OCI-LY1 (cell line): ENCODE data around the gene PITPNM1.

Source experiments
- H2AFZ ChIP-seq: fragments of 200-600 bp; sonication (generic), shearing (Covaris generic); 2 replicates; pipeline ENCODE4 v1.6.0; 2014; ENCODE audit warnings: antibody characterized with exemption, mild to moderate bottlenecking, low read length
- H3F3A ChIP-seq: fragments of 200-600 bp; sonication (generic), shearing (Covaris generic); 2 replicates; pipeline ENCODE4 v1.6.0; 2014; ENCODE audit warnings: mild to moderate bottlenecking, antibody characterized with exemption, low read length, moderate library complexity; ENCODE audit not compliant: insufficient read depth
- H3K27ac ChIP-seq: fragments of 200-600 bp; sonication (generic); 2 replicates; pipeline ENCODE4 v1.5.1; 2014; ENCODE audit warnings: low read length, mixed run types, mild to moderate bottlenecking, low read depth; ENCODE audit not compliant: poor library complexity, severe bottlenecking
- H3K27me3 ChIP-seq: fragments of 200-600 bp; sonication (generic); 2 replicates; pipeline ENCODE4 v1.6.0; 2014; ENCODE audit warnings: antibody characterized with exemption, mild to moderate bottlenecking, low read length, moderate library complexity; ENCODE audit not compliant: insufficient read depth
- H3K36me3 ChIP-seq: fragments of 200-600 bp; sonication (generic); 2 replicates; pipeline ENCODE4 v1.6.1; 2014; ENCODE audit warnings: mild to moderate bottlenecking, antibody characterized with exemption, low read length, moderate library complexity, mixed read lengths; ENCODE audit not compliant: insufficient read depth
- H3K4me1 ChIP-seq: fragments of 200-600 bp; sonication (generic); 2 replicates; pipeline ENCODE4 v1.5.1; 2014; ENCODE audit warnings: mild to moderate bottlenecking, low read length, moderate library complexity; ENCODE audit not compliant: insufficient read depth, severe bottlenecking
- H3K4me2 ChIP-seq: fragments of 200-600 bp; sonication (generic), shearing (Covaris generic); 2 replicates; pipeline ENCODE4 v1.6.1; 2014; ENCODE audit warnings: low read length
- H3K4me3 ChIP-seq: fragments of 200-600 bp; sonication (generic); 2 replicates; pipeline ENCODE4 v1.5.1; 2014; ENCODE audit warnings: low read length, low read depth, mild to moderate bottlenecking, mixed read lengths; ENCODE audit not compliant: poor library complexity, severe bottlenecking
- H3K79me2 ChIP-seq: fragments of 200-600 bp; shearing (Covaris generic); 2 replicates; pipeline ENCODE4 v1.6.1; 2016; ENCODE audit warnings: mixed run types, low read length, mixed read lengths; ENCODE audit not compliant: insufficient read depth
- H3K9ac ChIP-seq: fragments of 200-600 bp; sonication (generic), shearing (Covaris generic); 2 replicates; pipeline ENCODE4 v1.6.1; 2014; ENCODE audit warnings: mild to moderate bottlenecking, low read length, mixed read lengths
- H3K9me2 ChIP-seq: fragments of 200-600 bp; sonication (generic), shearing (Covaris generic); 2 replicates; pipeline ENCODE4 v1.6.1; 2014; ENCODE audit warnings: low read depth, mild to moderate bottlenecking, low read length, mixed read lengths
- H3K9me3 ChIP-seq: fragments of 200-600 bp; shearing (Covaris generic); 2 replicates; pipeline ENCODE4 v1.6.1; 2014; ENCODE audit warnings: low read length, mixed read lengths
- H4K20me1 ChIP-seq: fragments of 200-600 bp; sonication (generic), shearing (Covaris generic); 2 replicates; pipeline ENCODE4 v1.6.0; 2016; ENCODE audit warnings: mild to moderate bottlenecking, low read length; ENCODE audit not compliant: insufficient read depth
- EZH2 ChIP-seq: fragments of 200-600 bp; sonication (generic), shearing (Covaris generic); IDR thresholded peaks from 2 replicates; pipeline ENCODE4 v1.8.0; 2017; ENCODE audit warnings: borderline replicate concordance, mixed run types, mild to moderate bottlenecking, antibody characterized with exemption, low read length, moderate library complexity, mixed read lengths
- TF ChIP-seq, protein P1 (sequence below): fragments of 200-600 bp; sonication (generic), shearing (Covaris generic); IDR thresholded peaks from 2 replicates; pipeline ENCODE4 v1.5.1; 2017; ENCODE audit warnings: mild to moderate bottlenecking, antibody characterized with exemption, low read length, moderate library complexity, mixed read lengths

Gene PITPNM1

DNA sequence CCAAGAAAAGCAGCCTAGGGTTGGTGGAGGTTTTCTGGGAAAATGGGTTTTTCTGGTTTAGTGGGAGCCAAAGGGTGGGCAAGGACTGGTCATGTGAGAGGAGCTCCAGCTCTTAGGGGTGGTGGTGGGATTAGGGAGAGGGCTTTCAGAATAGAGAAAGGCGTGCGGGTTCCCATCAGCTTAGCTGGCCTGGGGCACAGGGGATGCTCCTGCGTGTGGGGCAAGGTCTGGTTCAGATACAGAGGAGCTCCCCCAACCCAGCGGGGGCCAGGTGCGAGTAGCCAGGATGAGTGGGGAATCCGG, 36.8 kb downstream of the PITPNM1 start:
- no peaks in the 10 kb centered on the region for H3K27me3 ChIP-seq
- H2AFZ ChIP-seq = no peak overlapping the region
- peak overlapping the region; percentile 77 for H3K4me2 ChIP-seq
- H3F3A ChIP-seq = peaks cover 8% of the 10 kb centered on the region; the same call in 1 of the 2 replicates
- H3K9me2 ChIP-seq = no peaks in the 10 kb centered on the region
- H3K9me3 ChIP-seq = no peaks in the 10 kb centered on the region
- H3K4me1 ChIP-seq = peaks cover 48% of the 10 kb centered on the region
- H3K4me3 ChIP-seq = peak overlapping the region; percentile 75
- TF ChIP-seq EZH2 = no peak
- TF ChIP-seq, protein P1, sequence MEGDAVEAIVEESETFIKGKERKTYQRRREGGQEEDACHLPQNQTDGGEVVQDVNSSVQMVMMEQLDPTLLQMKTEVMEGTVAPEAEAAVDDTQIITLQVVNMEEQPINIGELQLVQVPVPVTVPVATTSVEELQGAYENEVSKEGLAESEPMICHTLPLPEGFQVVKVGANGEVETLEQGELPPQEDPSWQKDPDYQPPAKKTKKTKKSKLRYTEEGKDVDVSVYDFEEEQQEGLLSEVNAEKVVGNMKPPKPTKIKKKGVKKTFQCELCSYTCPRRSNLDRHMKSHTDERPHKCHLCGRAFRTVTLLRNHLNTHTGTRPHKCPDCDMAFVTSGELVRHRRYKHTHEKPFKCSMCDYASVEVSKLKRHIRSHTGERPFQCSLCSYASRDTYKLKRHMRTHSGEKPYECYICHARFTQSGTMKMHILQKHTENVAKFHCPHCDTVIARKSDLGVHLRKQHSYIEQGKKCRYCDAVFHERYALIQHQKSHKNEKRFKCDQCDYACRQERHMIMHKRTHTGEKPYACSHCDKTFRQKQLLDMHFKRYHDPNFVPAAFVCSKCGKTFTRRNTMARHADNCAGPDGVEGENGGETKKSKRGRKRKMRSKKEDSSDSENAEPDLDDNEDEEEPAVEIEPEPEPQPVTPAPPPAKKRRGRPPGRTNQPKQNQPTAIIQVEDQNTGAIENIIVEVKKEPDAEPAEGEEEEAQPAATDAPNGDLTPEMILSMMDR = no peak
- no peaks in the 10 kb centered on the region for H4K20me1 ChIP-seq
- H3K36me3 ChIP-seq = peaks cover 7% of the 10 kb centered on the region; the same call in 1 of the 2 replicates
- peak overlapping the region; percentile 86 for H3K9ac ChIP-seq
- H3K79me2 ChIP-seq = peaks cover 3% of the 10 kb centered on the region; the same call in 1 of the 2 replicates
- peak overlapping the region; percentile 96 for H3K27ac ChIP-seq

DNA sequence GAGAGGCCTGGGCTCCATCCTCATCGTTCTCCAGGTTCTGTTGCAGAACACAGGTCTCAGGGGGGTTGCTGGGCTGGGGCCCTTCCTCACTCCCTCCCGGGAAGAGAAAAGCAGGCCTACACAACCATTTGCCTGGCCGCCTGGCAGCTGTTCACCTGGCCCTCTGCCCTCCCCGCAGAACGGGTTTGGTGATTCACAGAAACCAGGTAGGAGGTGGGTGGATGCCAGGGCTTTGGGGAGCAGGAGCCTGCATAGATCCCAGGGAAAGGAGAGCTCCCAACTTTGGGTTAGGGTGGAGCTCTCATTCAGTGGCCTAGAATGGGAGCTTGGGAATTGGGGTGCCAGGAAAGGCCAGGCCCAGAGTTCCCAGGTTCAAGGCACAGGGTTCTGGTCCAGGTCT, 37.1 kb downstream of the PITPNM1 start:
- no peaks in the 10 kb centered on the region for H4K20me1 ChIP-seq
- H3K4me1 ChIP-seq = peaks cover 48% of the 10 kb centered on the region
- no peaks in the 10 kb centered on the region for H3K9me3 ChIP-seq
- no peaks in the 10 kb centered on the region for H3K9me2 ChIP-seq
- H3K9ac ChIP-seq = peak overlapping the region; percentile 86
- no peaks in the 10 kb centered on the region for H3K27me3 ChIP-seq
- peaks cover 7% of the 10 kb centered on the region; the same call in 1 of the 2 replicates for H3K36me3 ChIP-seq
- no peak for TF ChIP-seq EZH2
- TF ChIP-seq, protein P1 = no peak
- peaks cover 3% of the 10 kb centered on the region; the same call in 1 of the 2 replicates for H3K79me2 ChIP-seq
- peak overlapping the region; percentile 75 for H3K4me3 ChIP-seq
- peaks cover 8% of the 10 kb centered on the region; the same call in 1 of the 2 replicates for H3F3A ChIP-seq
- peak overlapping the region; percentile 96 for H3K27ac ChIP-seq
- no peak overlapping the region for H2AFZ ChIP-seq
- H3K4me2 ChIP-seq = peak overlapping the region; percentile 77

DNA sequence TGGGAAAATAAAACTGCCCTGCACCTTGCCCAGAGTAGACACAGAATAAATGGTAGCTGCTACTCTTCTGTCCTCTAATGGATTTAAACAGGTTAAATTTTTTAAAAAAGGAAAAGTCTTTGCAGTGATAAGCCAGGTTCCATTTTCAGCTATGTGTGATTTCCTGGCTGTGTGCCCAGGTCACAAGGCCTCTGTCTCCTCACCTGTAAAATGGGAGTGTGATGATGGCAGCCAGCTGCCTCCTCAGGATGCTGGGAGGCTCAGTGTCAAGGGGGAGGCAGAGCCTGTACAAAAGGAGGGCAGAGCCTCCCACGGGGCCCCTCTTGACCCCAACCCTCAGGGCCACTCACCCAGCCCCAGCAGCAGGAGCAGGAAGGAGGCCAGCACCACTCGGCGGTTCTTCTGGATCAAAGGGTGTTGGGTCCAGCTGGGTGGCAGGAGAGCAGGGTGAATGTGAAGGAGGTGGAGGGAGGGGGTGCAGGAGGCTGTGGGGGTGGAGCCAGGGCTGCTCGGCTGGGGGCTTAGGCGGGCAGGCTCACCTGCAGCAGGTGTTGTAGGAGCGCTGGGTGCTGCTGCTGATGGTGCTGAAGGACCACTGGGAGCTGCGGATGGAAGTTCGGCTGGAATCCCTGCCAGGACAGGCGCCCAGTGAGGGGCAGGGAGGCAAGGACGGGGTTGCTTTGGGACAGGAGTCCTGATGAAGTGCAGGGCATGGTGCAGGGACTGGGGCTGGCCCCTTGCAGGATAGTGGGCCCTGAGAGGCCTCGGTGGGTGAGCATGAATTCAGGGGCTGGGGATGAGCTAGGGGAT, 38.0 kb downstream of the PITPNM1 start:
- Histone ChIP-seq H3K4me2 (peak overlapping the region; percentile 77), H4K20me1 (no peaks in the 10 kb centered on the region), H3K4me1 (peaks cover 48% of the 10 kb centered on the region), H2AFZ (no peak overlapping the region), H3K79me2 (peaks cover 3% of the 10 kb centered on the region; the same call in 1 of the 2 replicates), H3K9me3 (no peaks in the 10 kb centered on the region), H3K9ac (peak overlapping the region; percentile 86), H3K27ac (peak overlapping the region; percentile 96), H3K9me2 (no peaks in the 10 kb centered on the region), H3F3A (peaks cover 8% of the 10 kb centered on the region; the same call in 1 of the 2 replicates), H3K4me3 (peak overlapping the region; percentile 75), H3K27me3 (no peaks in the 10 kb centered on the region), H3K36me3 (peaks cover 7% of the 10 kb centered on the region; the same call in 1 of the 2 replicates)
- no peak for TF ChIP-seq EZH2
- TF ChIP-seq, protein P1 = no peak
